ENCODE data around the gene CARHSP1. TPM values are rescaled to one million over a fixed set of nuclear protein-coding genes. Genes with fewer than 3 reads are reported as not detected.
A peak's percentile ranks its signal among the peaks of the same experiment; 100 is the strongest.

Gene CARHSP1
- total and polyA plus RNA-seq, 8 donors = 19.8 to 78.7 (median 32.3) TPM

DNA sequence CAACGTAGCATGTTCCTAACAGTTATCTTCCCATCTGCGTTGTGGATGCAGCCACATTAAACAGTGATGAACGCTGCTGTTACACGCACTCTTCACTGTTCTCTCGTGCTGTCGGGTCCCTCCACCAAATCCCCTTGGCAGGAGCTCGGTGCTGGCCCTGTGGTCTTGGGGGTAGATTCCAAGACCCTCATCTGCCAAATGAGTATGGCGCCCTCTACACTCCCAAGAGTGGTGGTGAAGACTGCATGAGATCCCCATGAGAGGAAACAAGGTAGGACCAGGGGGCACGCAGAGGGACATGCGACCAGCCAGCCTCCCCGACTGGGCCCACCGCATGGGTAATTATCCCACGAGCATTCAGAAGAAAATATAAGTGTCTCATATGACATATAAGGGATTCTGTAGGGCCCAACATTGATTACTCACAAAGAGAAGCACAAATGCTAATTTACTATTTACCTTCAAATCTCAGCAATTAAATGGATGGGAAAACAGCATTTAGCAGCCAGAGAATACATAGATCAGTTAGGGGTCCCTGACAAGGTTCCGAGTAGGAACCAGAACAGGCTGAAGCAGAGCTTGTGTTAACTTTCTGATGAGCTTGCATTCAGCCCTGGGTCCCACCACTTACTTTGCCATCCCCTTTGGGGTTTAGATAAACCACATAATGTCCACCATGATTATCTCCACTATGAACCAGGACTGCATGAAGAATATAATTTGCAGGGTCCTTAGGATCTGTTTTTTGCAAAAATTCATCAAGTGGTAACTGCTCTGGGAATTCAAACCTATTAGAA, 37.2 kb upstream of the CARHSP1 start:
- TF ChIP-seq, protein P1, sequence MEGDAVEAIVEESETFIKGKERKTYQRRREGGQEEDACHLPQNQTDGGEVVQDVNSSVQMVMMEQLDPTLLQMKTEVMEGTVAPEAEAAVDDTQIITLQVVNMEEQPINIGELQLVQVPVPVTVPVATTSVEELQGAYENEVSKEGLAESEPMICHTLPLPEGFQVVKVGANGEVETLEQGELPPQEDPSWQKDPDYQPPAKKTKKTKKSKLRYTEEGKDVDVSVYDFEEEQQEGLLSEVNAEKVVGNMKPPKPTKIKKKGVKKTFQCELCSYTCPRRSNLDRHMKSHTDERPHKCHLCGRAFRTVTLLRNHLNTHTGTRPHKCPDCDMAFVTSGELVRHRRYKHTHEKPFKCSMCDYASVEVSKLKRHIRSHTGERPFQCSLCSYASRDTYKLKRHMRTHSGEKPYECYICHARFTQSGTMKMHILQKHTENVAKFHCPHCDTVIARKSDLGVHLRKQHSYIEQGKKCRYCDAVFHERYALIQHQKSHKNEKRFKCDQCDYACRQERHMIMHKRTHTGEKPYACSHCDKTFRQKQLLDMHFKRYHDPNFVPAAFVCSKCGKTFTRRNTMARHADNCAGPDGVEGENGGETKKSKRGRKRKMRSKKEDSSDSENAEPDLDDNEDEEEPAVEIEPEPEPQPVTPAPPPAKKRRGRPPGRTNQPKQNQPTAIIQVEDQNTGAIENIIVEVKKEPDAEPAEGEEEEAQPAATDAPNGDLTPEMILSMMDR (IDR thresholded peaks at IDR 0.05) = no peak

DNA sequence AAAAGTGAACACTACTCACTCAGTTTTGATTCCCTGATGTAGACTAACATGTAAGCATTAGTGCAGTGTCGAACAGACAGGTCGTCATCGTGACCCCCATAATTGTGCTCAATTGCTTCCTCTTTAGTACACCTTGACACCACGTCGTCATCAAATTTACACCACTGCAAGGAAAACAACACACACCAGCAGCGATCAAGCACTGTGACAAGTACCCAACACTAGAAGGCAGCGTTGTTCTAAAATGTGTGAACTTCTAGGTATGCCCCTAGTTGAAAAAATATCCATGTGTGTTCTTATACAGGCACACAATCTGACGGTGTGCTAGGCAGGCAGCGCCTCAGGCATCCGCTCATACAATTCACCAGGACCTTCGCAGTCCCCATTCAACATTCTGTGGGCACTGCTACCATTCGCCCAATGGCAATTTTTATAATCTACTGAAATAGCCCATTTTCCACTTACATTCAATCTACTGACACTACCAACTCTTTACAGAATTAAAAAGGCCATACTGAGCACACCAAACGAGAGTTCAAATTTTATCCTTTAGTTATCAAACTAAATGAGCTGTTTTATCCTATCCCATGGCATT, 36.5 kb upstream of the CARHSP1 start:
- intact Hi-C loops (cut with DNase I) = no loop called here
- ATAC-seq = peak; percentile 50 to 81 (median 71)

More for the DNA sequence above, 37.2 kb upstream of the CARHSP1 start:
- DNase-seq (no peak), FAIRE-seq (no peak), ATAC-seq (peak in 2 of 4 donors; percentile 22 to 31)
- intact Hi-C loops (cut with DNase I) = no loop called here
- Histone ChIP-seq H3K27me3 (no peaks in the 10 kb centered on the region), H3K4me1 (peaks cover 0 to 2% (median 0%) of the 10 kb centered on the region in 3 donors), H3K36me3 (peaks cover 0 to 88% (median 41%) of the 10 kb centered on the region in 3 donors), H3K27ac (no peak overlapping the region), H3K9me3 (no peaks in the 10 kb centered on the region), H3K4me3 (no peak overlapping the region)
- WGBS, 2 donors = 89 to 90% methylated on average over 14 of the region's 14 CpGs

DNA sequence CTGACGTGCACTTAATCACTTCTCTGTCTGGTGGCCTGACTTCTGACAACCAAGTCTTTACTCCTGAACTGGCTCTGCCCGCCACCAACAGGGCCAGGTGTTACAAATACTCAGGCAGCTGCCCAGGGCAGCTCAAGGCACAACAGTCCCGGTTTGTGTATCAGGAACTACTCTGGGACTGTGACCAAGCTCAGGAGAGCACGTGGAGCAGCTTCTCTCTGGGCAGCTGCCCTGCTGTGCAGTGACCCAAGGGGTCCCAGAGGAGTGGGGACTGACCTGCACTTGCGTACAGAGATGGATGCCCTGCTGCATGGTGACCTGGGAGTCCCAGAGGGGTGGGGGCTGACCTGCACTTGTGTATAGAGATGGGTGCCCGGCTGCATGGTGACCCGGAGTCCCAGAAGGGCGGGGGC, 35.2 kb upstream of the CARHSP1 start:
- DNase-seq (no peak), FAIRE-seq (no peak), ATAC-seq (no peak)
- 85 to 86% methylated on average over 7 to 8 of the region's 8 CpGs for WGBS, 2 donors
- H3K4me3 ChIP-seq = no peak overlapping the region
- no peaks in the 10 kb centered on the region for H3K27me3 ChIP-seq
- no peak overlapping the region for H3K27ac ChIP-seq
- no peaks in the 10 kb centered on the region for H3K9me3 ChIP-seq
- H3K36me3 ChIP-seq = peaks cover 0 to 98% (median 41%) of the 10 kb centered on the region in 3 donors
- TF ChIP-seq, protein P1 (IDR thresholded peaks at IDR 0.05) = no peak
- intact Hi-C loops (cut with DNase I) = no loop called here
- H3K4me1 ChIP-seq = no peaks in the 10 kb centered on the region

More for the DNA sequence above, 36.5 kb upstream of the CARHSP1 start:
- H3K27ac ChIP-seq = no peak overlapping the region
- H3K4me3 ChIP-seq = no peak overlapping the region
- 72 to 76% methylated on average over 13 of the region's 13 CpGs for WGBS, 2 donors
- FAIRE-seq = no peak
- no peaks in the 10 kb centered on the region for H3K27me3 ChIP-seq
- TF ChIP-seq, protein P1 (IDR thresholded peaks at IDR 0.05) = peak in 2 of 4 donors; percentile 9 to 13
- DNase-seq = no peak
- H3K9me3 ChIP-seq = no peaks in the 10 kb centered on the region
- H3K4me1 ChIP-seq = no peaks in the 10 kb centered on the region
- H3K36me3 ChIP-seq = peaks cover 0 to 88% (median 41%) of the 10 kb centered on the region in 3 donors

DNA sequence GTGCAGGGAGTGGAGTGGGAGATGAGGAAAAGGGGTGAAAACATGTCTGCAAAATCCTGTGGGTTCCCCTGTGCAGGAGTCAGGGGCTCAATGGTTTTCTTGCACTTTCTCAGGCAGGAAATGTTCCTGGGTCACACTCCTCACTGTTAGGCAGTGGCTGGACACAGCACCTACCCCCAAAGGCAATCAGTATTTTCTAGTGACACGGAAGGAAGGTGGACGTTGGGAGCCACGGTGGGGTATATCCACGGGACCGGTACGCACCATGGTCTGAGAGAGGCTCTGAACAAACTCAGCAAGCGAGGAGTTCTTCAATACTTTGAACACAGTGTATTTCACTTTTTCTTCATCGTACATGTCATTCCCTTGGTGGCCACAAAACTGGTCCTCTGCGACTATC, 34.2 kb upstream of the CARHSP1 start:
- DNase-seq (no peak), FAIRE-seq (no peak), ATAC-seq (no peak)
- H3K4me1 ChIP-seq = no peaks in the 10 kb centered on the region
- intact Hi-C loops (cut with DNase I) = no loop called here
- TF ChIP-seq, protein P1 (IDR thresholded peaks at IDR 0.05) = no peak
- no peak overlapping the region for H3K4me3 ChIP-seq
- H3K27ac ChIP-seq = no peak overlapping the region
- H3K9me3 ChIP-seq = no peaks in the 10 kb centered on the region
- no peaks in the 10 kb centered on the region for H3K27me3 ChIP-seq
- WGBS, 2 donors = 92 to 94% methylated on average over 9 of the region's 9 CpGs
- H3K36me3 ChIP-seq = peaks cover 0 to 98% (median 44%) of the 10 kb centered on the region in 3 donors

All from pancreas (tissue), 10 donors.